IMR-90 (cell line): Measurements from ENCODE around the gene ARPC2. TPM values are rescaled to one million over a fixed set of nuclear protein-coding genes. Genes with fewer than 3 reads are reported as not detected.

Experiments used
- ATAC-seq: fragments of 200-7000 bp; cut with Tn5 transposase; 2 replicates; pipeline ENCODE4 v1.9.1; 2020; ENCODE audit warnings: low read depth, mild to moderate bottlenecking, moderate library complexity
- BruUV-seq: library from RNA; stranded (reverse); fragments of 400-500 nt; replicated peaks from 2 replicates; lab custom pipeline; 2021; lab: Mats Ljungman, UMichigan
- CTCF ChIA-PET: fragments of 300-600 bp; formaldehyde crosslinking; extraction: SDS; loops from one replicate; lab custom pipeline; 2021; ENCODE audit warnings: antibody characterized with exemption; lab: Yijun Ruan, JAX
- POLR2A ChIA-PET: fragments of 300-600 bp; sonication (Branson Sonifier 250); formaldehyde crosslinking; loops from one replicate; lab custom pipeline; 2022; ENCODE audit warnings: antibody characterized with exemption; ENCODE audit not compliant: unreplicated experiment; lab: Charles Lee
- DNase-seq: peaks from one replicate; pipeline ENCODE4 v3.0.0; 2013
- H2AFZ ChIP-seq: replicated peaks from 2 replicates; pipeline ENCODE3; 2013; ENCODE audit warnings: low read length, mild to moderate bottlenecking; ENCODE audit not compliant: poor library complexity
- H2AK5ac ChIP-seq: 2 replicates; pipeline ENCODE4 v1.6.1; 2013; ENCODE audit warnings: low read depth, low read length, inconsistent platforms
- H2AK9ac ChIP-seq: replicated peaks from 2 replicates; pipeline ENCODE3; 2013; ENCODE audit warnings: mild to moderate bottlenecking, low read depth, low read length, moderate library complexity; ENCODE audit not compliant: poor library complexity
- H2BK120ac ChIP-seq: 2 replicates; pipeline ENCODE4 v1.6.1; 2013; ENCODE audit warnings: low read depth, low read length, inconsistent platforms
- H2BK15ac ChIP-seq: 3 replicates; pipeline ENCODE4 v1.6.1; 2013; ENCODE audit warnings: low read depth, low read length, inconsistent platforms
- H2BK20ac ChIP-seq: 2 replicates; pipeline ENCODE4 v1.6.1; 2013; ENCODE audit warnings: low read depth, mild to moderate bottlenecking, inconsistent platforms, low read length, moderate library complexity
- H2BK5ac ChIP-seq: 2 replicates; pipeline ENCODE4 v1.6.1; 2013; ENCODE audit warnings: mild to moderate bottlenecking, low read depth, low read length, inconsistent platforms; ENCODE audit not compliant: poor library complexity, severe bottlenecking
- H3K14ac ChIP-seq: replicated peaks from 2 replicates; pipeline ENCODE4 v1.6.1; 2013; ENCODE audit warnings: low read depth, low read length, inconsistent platforms
- H3K18ac ChIP-seq: 2 replicates; pipeline ENCODE4 v1.6.1; 2013; ENCODE audit warnings: low read depth, low read length, control low read depth
- H3K23ac ChIP-seq: 2 replicates; pipeline ENCODE4 v1.6.1; 2013; ENCODE audit warnings: low read depth, low read length, inconsistent platforms
- H3K27ac ChIP-seq: 2 replicates; pipeline ENCODE4 v1.5.1; 2013; ENCODE audit warnings: mild to moderate bottlenecking, control low read depth, low read length; ENCODE audit not compliant: insufficient read depth
- H3K27me3 ChIP-seq: 2 replicates; pipeline ENCODE4 v1.6.1; 2013; ENCODE audit warnings: low read length; ENCODE audit not compliant: control insufficient read depth, insufficient read depth
- H3K36me3 ChIP-seq: 2 replicates; pipeline ENCODE4 v1.6.1; 2013; ENCODE audit warnings: low read length, mixed read lengths; ENCODE audit not compliant: control insufficient read depth, insufficient read depth
- H3K4ac ChIP-seq: 2 replicates; pipeline ENCODE4 v1.6.1; 2013; ENCODE audit warnings: low read depth, low read length, inconsistent platforms
- H3K4me1 ChIP-seq: 2 replicates; pipeline ENCODE4 v1.6.1; 2013; ENCODE audit warnings: low read length, mixed read lengths; ENCODE audit not compliant: control insufficient read depth, insufficient read depth
- H3K4me2 ChIP-seq: 2 replicates; pipeline ENCODE4 v1.6.1; 2013; ENCODE audit warnings: low read depth, mild to moderate bottlenecking, control low read depth, low read length, moderate library complexity
- H3K4me3 ChIP-seq: 2 replicates; pipeline ENCODE4 v1.5.1; 2013; ENCODE audit warnings: low read depth, mild to moderate bottlenecking, control low read depth, low read length, moderate library complexity; ENCODE audit not compliant: insufficient read depth
- H3K56ac ChIP-seq: 2 replicates; pipeline ENCODE4 v1.6.1; 2013; ENCODE audit warnings: low read length, inconsistent platforms; ENCODE audit not compliant: insufficient read depth; ENCODE audit errors: extremely low read depth
- H3K79me1 ChIP-seq, 2 experiments: 2 replicates each; pipeline ENCODE4 v1.6.1; 2013; ENCODE audit warnings: low read length in 2 of 2, inconsistent platforms in 1 of 2, low read depth in 1 of 2
- H3K9ac ChIP-seq: 2 replicates; pipeline ENCODE4 v1.6.1; 2013; ENCODE audit warnings: low read depth, low read length, control low read depth
- H3K9me1 ChIP-seq: 2 replicates; pipeline ENCODE4 v1.6.1; 2013; ENCODE audit warnings: low read length, inconsistent platforms; ENCODE audit not compliant: insufficient read depth
- H3K9me3 ChIP-seq: 2 replicates; pipeline ENCODE4 v1.6.1; 2013; ENCODE audit warnings: low read length; ENCODE audit not compliant: control insufficient read depth, insufficient read depth
- H4K20me1 ChIP-seq: 2 replicates; pipeline ENCODE4 v1.6.1; 2013; ENCODE audit warnings: low read length, inconsistent platforms; ENCODE audit not compliant: insufficient read depth
- H4K5ac ChIP-seq: 2 replicates; pipeline ENCODE4 v1.6.1; 2013; ENCODE audit warnings: mild to moderate bottlenecking, low read depth, low read length, control low read depth
- H4K8ac ChIP-seq, 2 experiments: 2 replicates each; pipeline ENCODE4 v1.6.1; 2013; ENCODE audit warnings: low read depth in 2 of 2, low read length in 2 of 2, control low read depth in 1 of 2, inconsistent platforms in 1 of 2
- H4K91ac ChIP-seq: 2 replicates; pipeline ENCODE4 v1.6.1; 2013; ENCODE audit warnings: low read depth, low read length, inconsistent platforms; ENCODE audit not compliant: insufficient read depth
- BHLHE40 ChIP-seq: fragments of 150-350 bp; IDR thresholded peaks from 2 replicates; pipeline ENCODE4 v1.6.1; 2016; ENCODE audit warnings: mild to moderate bottlenecking, low read depth, low read length
- CTCF ChIP-seq: conservative IDR thresholded peaks from 2 replicates; pipeline ENCODE4 v1.5.1; 2012; ENCODE audit warnings: mild to moderate bottlenecking, low read depth, low read length, improper control_type of control experiment
- ELK1 ChIP-seq: fragments of 150-350 bp; IDR thresholded peaks from 2 replicates; pipeline ENCODE4 v1.6.1; 2016; ENCODE audit warnings: low read depth, mild to moderate bottlenecking, low read length, moderate library complexity, borderline replicate concordance
- FOS ChIP-seq: fragments of 150-350 bp; IDR thresholded peaks from 2 replicates; pipeline ENCODE4 v1.6.1; 2016; ENCODE audit warnings: low read depth, low read length
- MAFK ChIP-seq: IDR thresholded peaks from 2 replicates; pipeline ENCODE4 v1.6.1; 2012; ENCODE audit warnings: low read depth, low read length, improper control_type of control experiment
- MAZ ChIP-seq: IDR thresholded peaks from 2 replicates; pipeline ENCODE4 v1.6.1; 2012; ENCODE audit warnings: low read depth, mild to moderate bottlenecking, low read length, improper control_type of control experiment, moderate library complexity, borderline replicate concordance
- MXI1 ChIP-seq: IDR thresholded peaks from 2 replicates; pipeline ENCODE4 v1.6.1; 2012; ENCODE audit warnings: low read depth, mild to moderate bottlenecking, low read length, moderate library complexity, borderline replicate concordance
- POLR2A ChIP-seq: IDR thresholded peaks from 2 replicates; pipeline ENCODE4 v1.6.1; 2012; ENCODE audit warnings: mild to moderate bottlenecking, low read depth, low read length
- RCOR1 ChIP-seq: IDR thresholded peaks from 2 replicates; pipeline ENCODE4 v1.6.1; 2012; ENCODE audit warnings: mild to moderate bottlenecking, low read length, improper control_type of control experiment; ENCODE audit not compliant: insufficient replicate concordance
- SMC3 ChIP-seq: fragments of 150-350 bp; IDR thresholded peaks from 2 replicates; pipeline ENCODE4 v1.6.1; 2016; ENCODE audit warnings: low read depth, mild to moderate bottlenecking, antibody characterized with exemption, low read length, moderate library complexity
- USF2 ChIP-seq: fragments of 150-350 bp; IDR thresholded peaks from 2 replicates; pipeline ENCODE4 v1.6.1; 2017; ENCODE audit warnings: mild to moderate bottlenecking, antibody characterized with exemption, low read length, low read depth
- WGBS, 2 experiments: methylation state at CpG; one replicate each; pipeline versions ENCODE4 v1.1.5 to v1.1.7; 2013; ENCODE audit warnings: missing lambda C conversion rate in 2 of 2; ENCODE audit not compliant: insufficient read length in 1 of 2; ENCODE audit errors: extremely low coverage in 2 of 2; 5-methylcytosine and 5-hydroxymethylcytosine counted together
- dilution Hi-C: fragments of 300-500 bp; cut with HindIII; formaldehyde crosslinking; loops from one replicate; pipeline ENCODE4 v1.14.3; 2018; ENCODE audit warnings: low sequenced_read_pairs; ENCODE audit not compliant: unreplicated experiment
- in situ Hi-C: fragments of 300-500 bp; cut with MboI; formaldehyde crosslinking; loops from 3 replicates; pipeline ENCODE4 v1.14.3; 2019; ENCODE audit warnings: low sequenced_read_pairs, inconsistent platforms, mixed read lengths
- intact Hi-C: fragments of 100-400 bp; cut with micrococcal nuclease; formaldehyde crosslinking; loops from 2 replicates; pipeline ENCODE4 v1.10.0; 2022
- polyA plus RNA-seq, 3 experiments: library from polyadenylated mRNA; depleted of rRNA; stranded (reverse); fragments of >200 nt; gene quantifications; 2 replicates each; pipeline ENCODE4 v1.2.3, GENCODE V29; 2012; ENCODE audit warnings: low replicate concordance in 1 of 3
- total RNA-seq: library from RNA; depleted of rRNA; stranded (reverse); fragments of >200 nt; gene quantifications from 2 replicates; pipeline ENCODE4 v1.2.3, GENCODE V29; 2012

Gene ARPC2
- total and polyA plus RNA-seq, 2 of the 4 experiments (the other 2 are of a cell fraction): 561 to 635 TPM

- Histone ChIP-seq H3K36me3 (peaks cover 38% of the 10 kb centered on the region), H2BK120ac (no peak within 1 kb of the TSS; the same call in 1 of the 2 replicates), H3K4ac (peak within 1 kb of the TSS; percentile 78), H2AK9ac (peak within 1 kb of the TSS; percentile 97), H3K27ac (peak within 1 kb of the TSS; percentile 64), H2AK5ac (peak within 1 kb of the TSS; percentile 63), H3K27me3 (no peaks in the 10 kb centered on the region), H2AFZ (peak within 1 kb of the TSS; percentile 98), H3K9ac (peak within 1 kb of the TSS; percentile 82), H3K4me1 (peaks cover 10% of the 10 kb centered on the region), H3K23ac (peak within 1 kb of the TSS; percentile 62), H4K5ac (0 out of 2 replicates have a peak within 1 kb of the TSS, but pooled peaks have one; percentile 26), H4K8ac (peak within 1 kb of the TSS; percentile 52 to 89), H2BK20ac (no peak within 1 kb of the TSS), H3K9me3 (no peaks in the 10 kb centered on the region), H3K79me1 (peaks cover 23 to 48% of the 10 kb centered on the region in 2 experiments), H2BK5ac (peak within 1 kb of the TSS; percentile 30), H3K4me2 (peak within 1 kb of the TSS; percentile 91), H3K4me3 (peak within 1 kb of the TSS; percentile 72), H2BK15ac (no peak within 1 kb of the TSS), H3K18ac (no peak within 1 kb of the TSS; the same call in 1 of the 2 replicates), H4K20me1 (peaks cover 12% of the 10 kb centered on the region; the same call in 1 of the 2 replicates), H3K56ac (peak within 1 kb of the TSS; percentile 56), H3K14ac (peak within 1 kb of the TSS; percentile 80), H3K9me1 (0 out of 2 replicates have a peak, but pooled peaks cover 3% of the 10 kb centered on the region), H4K91ac (peak within 1 kb of the TSS; percentile 58)
- CTCF ChIA-PET: interaction anchor here (0.7 to 3.9 kb wide), 5 partner anchors 11 to 27 kb away, joined by 3 to 24 read pairs (median 3); partner anchors contain the start of gene TMBIM1
- ATAC-seq: peak; percentile 94
- dilution Hi-C loops (no loop called here), in situ Hi-C loops (loop anchor here (10.0 kb wide), 1 partner anchor 125 kb away; the partner anchor contains the start of gene CTDSP1), intact Hi-C loops (loop anchor here (10.0 kb wide), 1 partner anchor 295 kb away; the partner anchor contains the start of genes CNOT9 and USP37)
- BruUV-seq: no TSS peak
- POLR2A ChIA-PET: interaction anchor here (0.6 to 1.1 kb wide), 5 partner anchors 11 to 1169 kb away, joined by 3 to 4 read pairs (median 3); no protein-coding TSS in a partner anchor
- peak; percentile 99 for DNase-seq
- 1% methylated on average over 17 of the region's 64 CpGs; no CpG with 5 or more reads in 1 of the 2 experiments for WGBS, 2 experiments
- TF ChIP-seq ELK1: 0 out of 2 replicates have a peak, but pooled peaks have one; percentile 14
- peak; percentile 64; the same call in 1 of the 2 replicates for TF ChIP-seq MXI1
- TF ChIP-seq MAZ: peak; percentile 75; the same call in 1 of the 2 replicates
- peak; percentile 46; the same call in 1 of the 2 replicates for TF ChIP-seq FOS
- TF ChIP-seq USF2: peak; percentile 79
- TF ChIP-seq SMC3: peak; percentile 16; the same call in 1 of the 2 replicates
- no peak for TF ChIP-seq BHLHE40
- no peak for TF ChIP-seq RCOR1
- TF ChIP-seq CTCF: peak; percentile 28
- no peak for TF ChIP-seq MAFK
- peak; percentile 93 for TF ChIP-seq POLR2A
Measured at GRCh38 chr2:218269900-218270720, 53.1 kb downstream of the ARPC2 start, which contains the start of the genes AAMP and PNKD. TSS of gene AAMP (minus strand) at chr2:218270137. CDS start at chr2:218270086, 51 bp downstream. TSS of gene PNKD (plus strand) at chr2:218270519. CDS start at chr2:218270536, 17 bp downstream.
